Stomach (tissue), 9 donors: Measurements from ENCODE around the gene PSEN1. TPM values are rescaled to one million over a fixed set of nuclear protein-coding genes. Genes with fewer than 3 reads are reported as not detected.
A peak's percentile ranks its signal among the peaks of the same experiment; 100 is the strongest.

Experiments used
- DNase-seq, 2 donors: peaks; one replicate each; pipeline versions ENCODE4 v3.0.0 to v3.0.0-alpha.2; 2013 to 2019
- H3K27ac ChIP-seq, 5 donors: fragments of 200-600 bp in 4 of 5; sonication (generic) in 4 of 5; one replicate each; pipeline ENCODE4 v1.5.1; 2013 to 2019; ENCODE audit warnings: mild to moderate bottlenecking in 1 of 5, moderate library complexity in 1 of 5
- H3K27me3 ChIP-seq, 3 donors: fragments of 200-600 bp; sonication (generic); one replicate each; pipeline ENCODE4 v1.5.1; 2017 to 2019; ENCODE audit warnings: mixed run types in 1 of 3
- H3K36me3 ChIP-seq, 4 donors: fragments of 200-600 bp; sonication (generic); 1 replicate in 3 of 4; 2 replicates in 1 of 4; pipeline ENCODE4 v1.5.1; 2016 to 2019
- H3K4me1 ChIP-seq, 4 donors: fragments of 200-600 bp; sonication (generic); one replicate each; pipeline ENCODE4 v1.5.1; 2016 to 2019
- H3K4me3 ChIP-seq, 4 donors: fragments of 200-600 bp; sonication (generic) in 3 of 4; one replicate each; pipeline ENCODE4 v1.5.1; 2016 to 2019; ENCODE audit warnings: mild to moderate bottlenecking in 1 of 4
- H3K9me3 ChIP-seq, 4 donors: fragments of 200-600 bp; sonication (generic); one replicate each; pipeline ENCODE4 v1.5.1; 2016 to 2019
- CTCF ChIP-seq, 7 experiments: fragments of 450-650 bp in 4 of 7; fragments of 200-600 bp in 3 of 7; sonication (generic) in 3 of 7; IDR thresholded peaks; one replicate each; pipeline ENCODE4 v1.5.1; 2016 to 2019; ENCODE audit warnings: antibody characterized with exemption in 7 of 7, control low read depth in 2 of 7, mild to moderate bottlenecking in 1 of 7
- EP300 ChIP-seq: sonication (generic); formaldehyde crosslinking; IDR thresholded peaks from one replicate; pipeline ENCODE4 v1.6.1; 2017; ENCODE audit warnings: antibody characterized with exemption
- POLR2A ChIP-seq, 4 donors: fragments of 450-650 bp; IDR thresholded peaks; one replicate each; pipeline ENCODE4 v1.6.1; 2016; ENCODE audit warnings: antibody characterized with exemption in 4 of 4, control low read depth in 2 of 4, mild to moderate bottlenecking in 1 of 4, moderate library complexity in 1 of 4
- POLR2AphosphoS5 ChIP-seq, 3 donors: sonication (generic); formaldehyde crosslinking; IDR thresholded peaks; one replicate each; pipeline ENCODE4 v1.6.1; 2016; ENCODE audit warnings: antibody characterized with exemption in 3 of 3
- WGBS, 5 donors: extraction: QIAGEN DNeasy Blood & Tissue Kit in 3 of 5; methylation state at CpG; one replicate each; pipeline versions ENCODE4 v1.1.5 to v1.1.7; 2013 to 2018; 5-methylcytosine and 5-hydroxymethylcytosine counted together
- intact Hi-C: fragments of 100-400 bp; cut with DNase I; formaldehyde crosslinking; loops from one replicate; pipeline ENCODE4 v1.15.1; 2023; ENCODE audit warnings: low total_unique reads
- polyA plus RNA-seq, 3 donors: library from polyadenylated mRNA; stranded (reverse); fragments of 200-250 nt; gene quantifications; one replicate each; pipeline ENCODE4 v1.2.3, GENCODE V29; 2013
- total RNA-seq, 5 donors: library from RNA; depleted of rRNA; stranded (reverse); fragments of >200 nt; gene quantifications; one replicate each; pipeline versions ENCODE4 v1.1.0 to v1.2.3, GENCODE V29; 2014 to 2016
- donor health status: healthy with polysubstance abuse.
- donor health status: Bipolar disorder and iron deficiency.
- donor health status: healthy.

The PSEN1 gene
- total and polyA plus RNA-seq, 8 donors = 5.8 to 89.8 (median 18.7) TPM

- peaks cover 0 to 76% (median 34%) of the 10 kb centered on the region in 3 donors for H3K27me3 ChIP-seq
- H3K27ac ChIP-seq = no peak overlapping the region
- DNase-seq = no peak
- H3K9me3 ChIP-seq = no peaks in the 10 kb centered on the region
- WGBS, 5 donors = 68 to 83% (median 71%) methylated on average over 11 of the region's 11 CpGs
- no peak overlapping the region for H3K4me3 ChIP-seq
- H3K4me1 ChIP-seq = peaks cover 29 to 61% (median 48%) of the 10 kb centered on the region in 4 donors
- no peaks in the 10 kb centered on the region for H3K36me3 ChIP-seq
- TF ChIP-seq POLR2AphosphoS5 (IDR thresholded peaks at IDR 0.05) = no peak
- TF ChIP-seq EP300 = no peak
- no peak for TF ChIP-seq POLR2A (IDR thresholded peaks at IDR 0.05)
- TF ChIP-seq CTCF (IDR thresholded peaks at IDR 0.05) = no peak
- intact Hi-C loops = no loop called here
Observed at GRCh38 chr14:73236157-73236556, 99.8 kb downstream of the PSEN1 start.

- peaks cover 0 to 82% (median 34%) of the 10 kb centered on the region in 3 donors for H3K27me3 ChIP-seq
- 65 to 84% (median 73%) methylated on average over 6 to 7 of the region's 7 CpGs for WGBS, 5 donors
- no peaks in the 10 kb centered on the region for H3K9me3 ChIP-seq
- intact Hi-C loops = no loop called here
- H3K4me3 ChIP-seq = peak overlapping the region in 3 of 4 donors; percentile 56 to 72 (median 65)
- peaks cover 29 to 67% (median 53%) of the 10 kb centered on the region in 4 donors for H3K4me1 ChIP-seq
- DNase-seq = no peak
- no peaks in the 10 kb centered on the region for H3K36me3 ChIP-seq
- no peak overlapping the region for H3K27ac ChIP-seq
- TF ChIP-seq POLR2A (IDR thresholded peaks at IDR 0.05) = no peak
- TF ChIP-seq POLR2AphosphoS5 (IDR thresholded peaks at IDR 0.05) = no peak
- TF ChIP-seq EP300 = no peak
- no peak for TF ChIP-seq CTCF (IDR thresholded peaks at IDR 0.05)
Observed at GRCh38 chr14:73236752-73237218, 100.5 kb downstream of the PSEN1 start.

- Histone ChIP-seq H3K27ac (peak within 1 kb of the TSS in 4 of 5 donors; percentile 57 to 78 (median 72)), H3K4me1 (peaks cover 29 to 68% (median 57%) of the 10 kb centered on the region in 4 donors), H3K9me3 (no peaks in the 10 kb centered on the region), H3K36me3 (no peaks in the 10 kb centered on the region), H3K27me3 (peaks cover 0 to 82% (median 34%) of the 10 kb centered on the region in 3 donors), H3K4me3 (peak within 1 kb of the TSS; percentile 56 to 72 (median 62))
- TF ChIP-seq CTCF (IDR thresholded peaks at IDR 0.05) (no peak), POLR2AphosphoS5 (IDR thresholded peaks at IDR 0.05) (no peak), EP300 (no peak), POLR2A (IDR thresholded peaks at IDR 0.05) (no peak)
- peak in 1 of 2 donors; percentile 83 for DNase-seq
- intact Hi-C loops = no loop called here
- WGBS, 5 donors = 7 to 14% (median 8%) methylated on average over 15 to 48 of the region's 48 CpGs
Observed at GRCh38 chr14:73237219-73237785, 101.0 kb downstream of the PSEN1 start, which contains the start of gene PAPLN. TSS of gene PAPLN (plus strand) at chr14:73237506. CDS start at chr14:73239779, 2,273 bp downstream.

- WGBS, 5 donors = 2 to 16% (median 3%) methylated on average over 17 to 73 of the region's 73 CpGs
- Histone ChIP-seq H3K27ac (peak overlapping the region in 4 of 5 donors; percentile 57 to 78 (median 72)), H3K4me1 (peaks cover 29 to 74% (median 59%) of the 10 kb centered on the region in 4 donors)
Observed at GRCh38 chr14:73237786-73238423, 101.6 kb downstream of the PSEN1 start.

More at GRCh38 chr14:73237786-73238423, 101.6 kb downstream of the PSEN1 start:
- DNase-seq = peak in 1 of 2 donors; percentile 54
- intact Hi-C loops = no loop called here
- Histone ChIP-seq H3K36me3 (no peaks in the 10 kb centered on the region), H3K27me3 (peaks cover 0 to 82% (median 34%) of the 10 kb centered on the region in 3 donors), H3K9me3 (no peaks in the 10 kb centered on the region), H3K4me3 (peak overlapping the region; percentile 56 to 72 (median 62))
- TF ChIP-seq POLR2AphosphoS5 (IDR thresholded peaks at IDR 0.05) = no peak
- TF ChIP-seq POLR2A (IDR thresholded peaks at IDR 0.05) = no peak
- no peak for TF ChIP-seq CTCF (IDR thresholded peaks at IDR 0.05)
- TF ChIP-seq EP300 = no peak
